GM19351 (cell line): ENCODE measurements around the gene CCDC91.

Experiments used
- ATAC-seq: cut with Tn5 transposase; IDR thresholded peaks from one replicate; pipeline ENCODE4 v1.9.1; 2021; ENCODE audit warnings: mild to moderate bottlenecking, moderate library complexity; ENCODE audit not compliant: unreplicated experiment

The CCDC91 gene

DNA sequence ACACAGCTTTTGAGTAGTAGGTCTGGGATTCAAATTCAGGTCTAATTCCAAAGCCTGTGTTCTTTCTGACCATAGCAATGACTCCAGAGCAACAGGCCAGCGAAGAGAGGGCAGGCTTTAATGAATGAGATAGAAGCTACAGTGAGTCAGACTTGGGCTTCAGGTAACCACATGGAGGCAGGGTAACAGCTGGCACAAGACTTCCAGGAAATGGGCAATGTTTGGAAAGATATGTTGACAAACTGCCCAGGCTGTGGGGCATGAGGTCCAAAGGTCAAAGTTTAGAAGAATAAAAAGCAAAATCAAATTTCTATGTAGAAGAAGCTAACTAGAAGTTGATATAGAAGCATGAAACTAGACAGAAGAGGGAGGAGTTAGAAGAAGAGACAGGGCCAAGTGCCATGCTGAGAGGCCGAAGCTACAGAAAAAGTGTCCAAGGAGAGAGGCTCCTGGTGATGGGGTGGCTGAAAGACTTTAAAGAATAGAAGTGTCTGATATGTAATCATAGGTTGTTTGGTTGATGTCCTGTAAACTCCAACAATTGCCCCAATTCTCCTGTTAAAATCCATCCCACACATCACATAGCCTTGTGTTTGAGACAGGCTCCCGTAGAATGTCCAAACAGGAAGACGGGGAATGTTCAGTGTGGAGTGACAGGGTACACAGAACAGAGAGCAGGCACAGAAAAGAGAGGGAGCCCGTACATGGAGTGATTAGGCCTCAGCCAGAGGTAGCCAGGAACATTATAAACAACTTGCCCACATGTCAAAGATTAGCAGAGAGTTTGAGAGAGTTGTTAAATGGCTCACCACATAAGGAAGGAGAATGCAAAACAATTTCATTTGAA, 384.7 kb downstream of the CCDC91 start:
- no peak for ATAC-seq

DNA sequence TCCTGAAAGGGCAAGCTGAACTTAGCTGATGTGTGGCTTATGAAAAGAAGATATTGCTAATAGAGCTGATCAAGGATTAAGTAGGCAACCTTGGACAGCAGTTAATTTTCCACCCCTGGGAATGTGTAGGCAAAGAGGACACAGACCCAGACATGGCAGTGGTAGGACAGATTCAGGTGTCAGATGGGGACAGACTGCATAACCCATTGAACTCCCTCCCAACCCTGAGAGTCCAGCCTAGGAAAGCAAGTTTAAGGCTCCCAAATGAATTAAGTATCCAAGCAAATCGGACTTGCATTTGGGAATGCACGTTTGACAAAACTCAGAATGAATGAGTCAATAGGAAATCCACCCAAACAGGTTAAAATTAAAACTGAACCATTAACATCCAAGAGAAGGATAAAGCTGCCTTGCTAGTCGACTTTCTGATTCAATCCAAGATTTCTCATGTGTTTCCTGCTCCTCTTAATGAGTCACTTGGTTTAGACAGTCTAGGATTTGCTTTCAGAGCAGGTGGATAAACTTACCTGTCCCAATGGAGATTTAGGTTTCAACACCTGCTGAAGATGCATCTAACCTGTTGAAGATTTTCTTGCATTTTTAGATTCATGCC, 385.4 kb downstream of the CCDC91 start:
- ATAC-seq: no peak

DNA sequence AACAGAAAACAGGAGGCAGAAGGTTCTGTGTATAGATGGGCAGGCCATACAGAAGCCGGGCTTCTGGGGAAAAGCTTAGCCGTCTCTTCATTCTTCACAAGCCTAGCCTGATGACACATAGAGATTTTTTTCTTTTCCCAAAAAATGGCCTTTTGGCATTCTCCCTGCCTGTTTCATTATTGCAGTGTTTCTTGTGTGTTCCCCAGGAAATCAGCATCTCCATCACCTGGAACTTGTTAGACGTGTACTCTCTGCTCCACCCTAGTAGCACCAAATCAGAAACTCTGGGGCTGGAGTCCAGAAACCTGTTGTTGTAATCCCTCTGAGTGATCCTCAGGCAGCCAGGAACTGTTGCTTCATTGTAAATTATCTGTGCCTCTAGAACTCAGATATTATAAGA, 388.1 kb downstream of the CCDC91 start:
- no peak for ATAC-seq

DNA sequence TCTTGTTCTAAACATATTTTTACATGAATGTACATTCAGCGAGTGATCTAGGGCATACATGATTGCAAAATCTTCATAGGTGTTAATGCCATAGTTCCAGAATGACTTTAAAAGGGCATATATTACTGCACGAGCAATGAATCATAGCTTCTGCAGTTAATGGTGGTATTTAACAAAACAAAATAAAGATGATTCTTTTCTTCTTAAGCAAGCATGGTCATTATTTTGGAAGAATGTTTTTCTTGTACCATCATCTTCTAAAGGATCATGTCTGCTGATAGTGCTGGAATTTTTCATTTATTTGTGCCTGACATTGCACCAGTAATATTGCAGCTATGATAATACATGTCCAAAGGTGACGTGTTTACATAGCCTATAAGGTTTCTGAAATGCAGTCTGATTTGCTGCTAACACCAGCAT, 388.6 kb downstream of the CCDC91 start:
- no peak for ATAC-seq

DNA sequence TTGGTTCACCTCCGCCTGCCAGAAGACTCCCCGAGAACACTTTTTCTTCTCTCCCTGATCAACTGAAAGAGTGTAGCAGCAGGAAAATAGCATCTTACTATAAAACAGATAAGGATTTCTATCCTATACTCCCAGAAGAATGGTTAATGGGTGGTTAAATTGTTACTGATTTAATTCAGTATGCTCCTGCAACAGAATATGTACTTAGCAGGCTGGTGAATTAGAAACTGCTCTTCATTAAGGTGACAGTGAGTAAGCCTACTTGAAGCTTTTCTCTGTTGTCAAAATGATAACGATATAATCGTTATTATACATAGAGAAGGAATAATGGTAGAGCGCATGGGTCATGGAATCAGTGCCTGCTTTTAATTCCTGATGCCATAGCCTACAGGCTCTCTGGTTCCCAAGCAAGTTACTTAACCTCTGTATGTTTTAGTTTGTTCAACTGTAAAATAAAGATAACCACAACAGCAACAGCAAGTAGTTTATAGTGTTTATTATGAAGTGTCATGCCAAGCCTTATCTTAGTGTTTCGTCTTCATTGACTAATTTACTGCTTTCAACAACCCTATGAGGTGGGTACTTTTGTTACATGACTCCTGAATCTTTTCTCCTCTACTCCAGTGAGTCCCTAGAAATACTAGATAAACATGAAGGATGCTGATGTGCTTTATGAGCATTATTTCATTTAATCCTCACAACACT, 392.6 kb downstream of the CCDC91 start:
- ATAC-seq: no peak

DNA sequence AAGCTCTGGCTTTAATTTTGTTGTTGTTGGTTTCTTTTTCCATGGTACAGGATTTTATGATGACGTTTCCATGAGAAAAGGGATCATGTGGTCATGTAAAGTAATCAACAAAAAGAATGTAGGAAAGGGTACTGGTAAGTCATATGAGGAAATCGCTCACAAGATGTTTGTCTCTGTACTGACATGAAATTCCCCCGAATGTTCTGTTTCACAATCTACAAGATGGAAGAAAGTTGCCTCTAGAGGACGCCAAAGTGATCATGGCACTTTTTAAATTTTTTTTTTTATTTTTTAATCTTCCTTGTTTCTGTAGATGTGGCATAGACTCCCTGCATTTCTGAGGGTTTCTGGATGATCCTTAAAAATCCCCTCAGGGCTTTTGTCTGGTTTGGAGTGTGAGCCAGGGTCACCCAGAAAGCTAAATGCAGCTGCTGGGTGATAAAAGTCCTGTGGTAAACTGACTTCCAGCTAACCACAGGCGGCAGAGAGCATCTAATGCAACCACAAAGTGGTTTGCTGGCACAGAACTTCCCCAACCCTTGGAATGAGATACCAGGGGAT, 393.5 kb downstream of the CCDC91 start:
- no peak for ATAC-seq

DNA sequence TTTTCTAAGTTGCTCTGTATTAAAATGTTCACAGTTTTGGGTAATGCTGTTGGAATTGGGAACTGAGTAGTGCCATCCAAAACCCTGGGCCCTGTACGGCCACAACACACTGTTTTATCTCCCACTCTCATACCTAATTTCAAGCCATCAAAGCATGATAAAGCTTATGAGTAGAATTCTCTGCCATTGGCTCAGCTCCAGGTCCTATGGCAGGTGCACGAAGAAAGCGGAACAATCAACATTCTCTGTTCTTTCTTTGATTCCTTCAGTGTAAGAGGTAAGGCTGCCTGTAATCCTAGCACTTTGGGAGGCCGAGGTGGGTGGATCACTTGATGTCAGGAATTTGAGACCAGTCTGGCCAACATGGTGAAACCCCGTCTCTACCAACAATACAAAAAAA, 394.9 kb downstream of the CCDC91 start:
- ATAC-seq: no peak

DNA sequence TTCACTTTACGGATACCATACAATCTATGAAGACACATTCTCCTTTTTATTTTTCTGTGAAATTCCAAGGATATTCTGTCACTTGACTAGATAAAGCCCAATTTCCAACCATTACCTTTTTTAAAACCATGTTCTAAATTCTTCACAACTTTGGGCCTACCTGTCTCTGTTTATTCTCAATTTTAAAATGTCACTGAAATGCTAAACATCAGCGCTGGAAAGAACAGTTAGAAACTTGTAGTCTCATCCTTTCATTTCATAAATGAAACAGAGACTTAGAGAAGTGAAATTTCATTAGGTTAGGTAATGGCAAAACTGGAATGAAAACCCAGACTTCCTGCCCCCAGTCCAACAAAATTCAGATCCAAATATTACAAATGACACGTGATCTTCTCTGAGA, 396.2 kb downstream of the CCDC91 start:
- ATAC-seq: no peak

DNA sequence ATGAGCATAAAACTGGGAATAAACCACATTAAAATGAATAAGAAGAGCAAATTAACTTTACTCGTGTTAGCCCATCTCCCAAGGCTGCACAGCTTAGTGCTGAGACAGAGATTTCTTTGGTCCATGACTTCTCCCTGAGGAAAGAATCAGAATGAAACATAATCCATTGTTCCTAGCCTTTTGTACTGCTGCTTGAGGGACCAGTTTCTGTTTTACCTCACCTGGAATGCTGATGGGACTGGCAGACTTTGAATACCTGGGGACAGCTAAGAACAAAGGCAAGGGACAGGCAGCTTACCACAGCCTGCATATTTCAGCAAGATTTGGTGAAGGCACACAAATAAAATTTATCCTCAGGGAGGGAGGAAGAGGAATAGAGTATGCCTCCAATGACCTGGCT, 401.6 kb downstream of the CCDC91 start:
- no peak for ATAC-seq
